HCEC 1CT (cell line): ENCODE measurements around the gene ACCSL.

ENCODE experiments used
- DNase-seq: peaks from one replicate; pipeline ENCODE4 v3.0.0-alpha.2; 2017

ACCSL gene

GRCh38 chr11:44065841-44066731 lies 18.3 kb downstream of the ACCSL start, which contains the start of gene ACCS:
ACCS (plus strand) TSS chr11:44066270; CDS start chr11:44067628, 1,358 bp downstream.
- peak; percentile 89 for DNase-seq

- peak; percentile 83 for DNase-seq
Measured at GRCh38 chr11:44066732-44067141, 19.0 kb downstream of the ACCSL start.

DNA sequence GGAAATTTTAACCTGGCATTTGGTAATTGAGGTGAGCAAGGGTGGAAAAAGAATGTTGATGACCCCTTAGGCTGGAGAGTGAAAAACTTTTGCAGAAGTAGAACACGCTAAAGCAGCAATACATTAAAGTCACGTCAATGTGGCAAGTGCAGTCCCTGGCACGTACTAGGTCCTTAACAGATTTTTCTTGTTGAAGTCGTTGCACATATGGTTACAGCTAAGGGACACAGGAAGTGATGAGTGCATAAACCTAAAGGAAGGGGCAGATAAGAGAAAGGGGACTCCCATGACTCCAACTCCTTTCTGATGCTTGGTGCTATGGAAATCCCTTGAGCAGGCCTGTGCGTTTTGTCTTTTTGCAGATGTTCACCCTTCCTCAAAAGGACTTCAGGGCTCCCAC lies 19.5 kb downstream of the ACCSL start:
- DNase-seq, result no peak

DNA sequence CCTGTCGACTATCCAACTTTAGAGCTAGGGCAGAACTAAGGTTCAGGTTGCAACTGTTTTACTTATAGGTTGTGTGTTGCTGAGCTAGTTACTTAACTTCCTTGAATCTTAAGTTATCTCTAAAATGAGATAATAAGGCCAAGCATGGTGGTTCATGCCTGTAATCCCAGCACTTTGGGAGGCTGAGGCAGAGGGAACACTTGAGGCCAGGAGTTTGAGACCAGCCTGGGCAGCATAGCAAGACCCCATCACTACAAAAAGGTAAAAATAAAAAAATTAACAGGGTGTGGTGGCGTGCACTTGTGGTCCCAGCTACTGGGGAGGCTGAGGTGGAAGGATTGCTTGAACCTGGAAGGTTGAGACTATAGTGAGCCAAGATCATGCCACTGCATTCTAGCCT lies 20.4 kb downstream of the ACCSL start:
- DNase-seq, result no peak

- DNase-seq, result no peak
Measured at GRCh38 chr11:44071157-44071556, 23.4 kb downstream of the ACCSL start.

DNA sequence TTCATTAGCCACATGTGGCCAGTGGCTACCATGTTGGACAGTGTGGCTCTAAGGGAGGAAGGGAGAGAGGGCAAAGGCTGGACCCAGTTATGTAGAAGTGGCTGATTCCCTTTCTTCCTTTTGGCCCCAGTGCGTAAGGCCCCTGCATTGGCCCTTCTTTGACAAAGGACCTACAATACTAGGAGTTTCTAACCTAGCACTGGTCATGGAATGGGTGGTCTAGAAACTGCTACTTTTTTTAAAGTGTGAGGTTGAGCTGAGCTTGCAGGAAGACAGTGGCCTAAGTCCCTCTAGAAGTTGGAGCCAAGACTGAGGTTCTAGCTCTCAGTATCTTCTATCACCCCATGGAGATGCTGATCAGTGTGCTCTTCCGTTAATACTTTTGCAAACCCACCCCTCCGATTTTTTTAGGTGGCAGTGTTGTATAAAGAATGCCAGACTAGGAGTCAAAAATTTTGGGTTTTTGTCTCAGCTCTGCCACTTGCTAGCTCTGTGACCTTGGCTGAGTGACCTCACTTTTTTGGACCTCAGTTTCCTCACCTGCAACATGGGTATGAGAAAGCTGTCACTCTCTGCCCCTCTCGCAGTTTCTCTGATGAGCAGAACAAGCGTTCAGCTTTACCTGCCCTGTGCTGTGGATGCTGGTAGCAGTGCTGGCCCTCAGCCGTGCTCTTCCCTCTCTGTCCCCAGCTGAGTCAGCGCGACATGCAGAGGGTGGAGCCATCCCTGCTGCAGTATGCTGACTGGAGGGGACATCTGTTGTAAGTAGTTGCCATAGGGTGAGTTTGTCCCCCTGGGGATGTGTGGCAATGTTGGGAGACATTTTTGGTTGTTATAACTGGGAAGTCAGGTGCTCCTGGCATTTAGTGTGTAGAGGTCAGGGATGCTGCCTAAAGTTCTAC lies 25.2 kb downstream of the ACCSL start:
- no peak for DNase-seq

DNA sequence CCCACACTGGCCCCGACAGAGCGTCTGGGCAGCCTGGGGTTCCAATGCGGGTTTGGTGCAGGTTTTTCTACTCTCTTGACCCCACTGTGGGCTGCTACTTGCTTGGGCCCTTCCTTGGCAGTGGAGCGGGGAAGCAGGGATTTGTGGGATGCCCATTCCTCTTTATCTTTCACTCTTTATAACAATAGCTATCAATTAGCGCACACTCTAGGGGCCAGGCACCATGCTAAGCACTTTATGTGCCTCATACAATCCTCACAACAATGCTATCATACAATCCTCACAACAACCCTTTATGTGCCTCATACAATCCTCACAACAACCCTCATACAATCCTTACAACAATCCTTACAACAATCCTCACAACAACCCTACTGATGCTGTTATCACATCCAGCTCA lies 31.0 kb downstream of the ACCSL start:
- no peak for DNase-seq

GRCh38 chr11:44079376-44079775 lies 31.6 kb downstream of the ACCSL start:
- no peak for DNase-seq

- DNase-seq, result no peak
Measured at GRCh38 chr11:44080951-44081350, 33.2 kb downstream of the ACCSL start.

DNA sequence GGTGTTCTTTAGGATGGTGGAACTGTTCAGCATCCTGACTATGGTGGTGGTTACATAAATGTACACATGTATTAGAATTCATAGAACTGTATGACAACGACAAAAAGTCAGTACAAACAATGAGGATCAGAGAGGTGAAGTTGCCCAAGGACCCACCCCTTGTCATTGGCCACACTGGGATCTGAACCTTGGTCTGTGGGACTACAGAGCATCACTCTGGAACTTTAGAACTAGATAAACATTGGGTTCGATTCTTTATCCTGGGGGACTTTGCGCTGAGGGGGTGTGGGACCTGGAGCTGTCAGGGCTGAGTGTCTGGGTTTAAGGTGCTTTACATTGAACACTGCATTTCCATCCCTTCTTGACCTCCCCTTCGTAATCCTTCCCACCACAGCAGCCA lies 34.9 kb downstream of the ACCSL start:
- no peak for DNase-seq

DNA sequence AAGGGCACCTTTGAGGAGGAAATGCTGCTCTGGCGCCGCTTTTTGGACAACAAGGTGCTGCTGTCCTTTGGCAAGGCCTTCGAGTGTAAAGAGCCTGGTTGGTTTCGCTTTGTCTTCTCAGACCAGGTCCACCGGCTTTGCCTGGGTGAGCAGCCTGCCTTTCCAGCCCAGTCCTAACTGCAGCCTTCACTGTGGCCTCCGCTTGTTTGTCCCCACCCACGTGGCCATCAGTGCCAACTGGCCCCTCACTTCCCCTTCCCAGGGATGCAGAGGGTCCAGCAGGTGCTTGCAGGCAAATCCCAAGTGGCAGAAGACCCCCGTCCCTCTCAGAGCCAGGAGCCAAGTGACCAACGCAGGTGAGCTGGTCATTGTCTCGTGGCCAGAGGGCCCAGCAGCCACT lies 35.7 kb downstream of the ACCSL start:
- DNase-seq, result no peak

GRCh38 chr11:44083906-44084305 lies 36.1 kb downstream of the ACCSL start:
- no peak for DNase-seq

DNA sequence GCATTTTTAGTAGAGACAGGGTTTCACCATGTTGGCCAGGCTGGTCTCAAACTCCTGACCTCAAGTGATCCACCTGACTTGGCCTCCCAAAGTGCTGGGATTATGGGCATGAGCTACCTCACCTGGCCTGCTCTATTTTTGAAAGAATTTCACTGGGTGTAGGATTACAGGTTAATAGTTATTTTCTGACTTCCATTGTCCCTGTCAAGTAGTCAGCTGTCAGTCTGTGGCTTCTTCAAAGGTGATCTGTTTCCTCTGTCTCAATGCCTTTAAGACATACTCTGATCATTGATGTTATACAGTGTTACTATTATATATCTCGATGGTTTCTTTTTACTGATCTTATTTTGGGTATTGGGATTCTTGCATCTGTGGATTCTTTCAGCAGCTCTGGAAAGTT lies 37.5 kb downstream of the ACCSL start:
- no peak for DNase-seq

DNA sequence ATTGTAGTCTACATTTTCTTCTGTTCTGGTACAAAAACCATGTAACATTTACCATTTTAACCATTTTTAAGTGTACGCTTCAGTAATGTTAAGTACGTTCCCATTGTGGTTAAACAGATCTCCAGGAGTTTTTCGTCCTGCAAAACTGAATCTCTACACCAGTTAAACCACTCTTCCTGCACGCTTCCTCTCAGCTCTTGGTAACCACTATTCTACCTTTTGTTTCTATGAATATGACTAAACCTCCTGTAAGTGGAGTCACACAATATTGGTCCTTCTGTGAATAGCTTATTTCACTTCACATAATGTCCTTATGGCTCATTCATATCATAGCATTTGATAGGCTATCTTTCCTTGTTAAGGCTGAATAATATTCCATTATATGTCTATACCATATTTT lies 40.6 kb downstream of the ACCSL start:
- no peak for DNase-seq

DNA sequence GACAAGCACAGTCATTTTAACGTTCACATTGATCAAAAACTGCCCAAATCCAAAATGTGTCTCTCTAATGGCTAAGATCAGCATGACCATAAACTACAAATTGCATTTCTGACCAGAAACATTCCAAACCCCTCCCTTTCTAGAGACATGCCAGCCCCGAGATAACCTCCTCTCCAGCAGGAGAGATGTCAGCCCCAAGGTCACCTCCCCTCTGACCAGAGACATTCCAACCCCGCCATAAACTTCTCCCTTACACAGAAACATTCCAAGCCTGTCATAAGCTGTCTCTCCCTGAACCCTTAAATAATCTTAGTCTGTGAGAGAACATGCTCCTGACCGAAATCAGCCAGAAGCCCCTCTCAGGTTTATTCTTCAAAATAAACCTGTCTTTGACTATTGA lies 41.1 kb downstream of the ACCSL start:
- no peak for DNase-seq

DNA sequence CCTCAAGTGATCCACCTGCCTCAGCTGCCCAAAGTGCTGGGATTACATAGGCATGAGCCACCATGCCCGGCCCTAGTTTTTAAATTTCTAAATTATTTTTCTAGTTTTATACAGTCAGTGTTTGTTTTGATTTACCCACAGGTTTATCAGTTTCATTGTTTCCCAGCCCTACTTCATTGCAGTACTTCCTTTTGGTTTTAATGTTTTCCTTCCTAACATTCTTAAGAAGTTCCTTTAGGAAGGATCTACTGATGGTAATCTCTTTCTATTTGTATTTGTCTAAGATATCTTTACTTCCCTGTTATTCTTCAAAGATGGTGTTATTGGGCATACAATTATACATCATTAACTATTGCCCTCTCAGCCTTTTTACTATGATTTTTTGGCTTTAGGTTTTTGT lies 42.8 kb downstream of the ACCSL start:
- no peak for DNase-seq

DNA sequence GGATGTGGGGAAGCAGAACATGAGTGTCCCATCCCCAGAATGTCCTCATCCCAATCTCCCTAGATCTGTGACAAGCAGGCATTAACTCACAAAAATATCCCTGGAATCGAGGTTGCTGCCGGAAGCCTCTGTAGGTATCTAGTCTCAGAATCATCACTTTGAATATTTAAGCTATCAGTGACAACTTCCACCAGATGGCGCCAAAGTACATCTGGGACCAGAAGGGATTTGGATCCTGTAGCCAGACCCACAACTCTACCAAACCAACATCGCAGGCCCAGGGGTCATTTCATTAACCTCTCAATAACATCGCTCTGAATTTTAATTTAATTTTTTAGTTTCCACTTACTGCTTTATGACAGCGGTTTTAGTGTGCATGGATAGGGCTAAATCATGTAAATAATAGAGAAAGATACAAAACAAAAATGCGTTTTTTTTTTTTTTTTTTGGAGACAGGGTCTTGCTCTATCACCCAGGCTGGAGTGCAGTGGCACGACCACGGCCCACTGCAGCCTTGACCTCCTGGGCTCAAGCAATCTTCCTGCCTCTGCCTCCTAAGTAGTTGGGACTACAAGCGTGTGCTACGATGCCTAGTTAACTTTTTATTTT lies 46.6 kb downstream of the ACCSL start:
- DNase-seq, result peak; percentile 62

DNA sequence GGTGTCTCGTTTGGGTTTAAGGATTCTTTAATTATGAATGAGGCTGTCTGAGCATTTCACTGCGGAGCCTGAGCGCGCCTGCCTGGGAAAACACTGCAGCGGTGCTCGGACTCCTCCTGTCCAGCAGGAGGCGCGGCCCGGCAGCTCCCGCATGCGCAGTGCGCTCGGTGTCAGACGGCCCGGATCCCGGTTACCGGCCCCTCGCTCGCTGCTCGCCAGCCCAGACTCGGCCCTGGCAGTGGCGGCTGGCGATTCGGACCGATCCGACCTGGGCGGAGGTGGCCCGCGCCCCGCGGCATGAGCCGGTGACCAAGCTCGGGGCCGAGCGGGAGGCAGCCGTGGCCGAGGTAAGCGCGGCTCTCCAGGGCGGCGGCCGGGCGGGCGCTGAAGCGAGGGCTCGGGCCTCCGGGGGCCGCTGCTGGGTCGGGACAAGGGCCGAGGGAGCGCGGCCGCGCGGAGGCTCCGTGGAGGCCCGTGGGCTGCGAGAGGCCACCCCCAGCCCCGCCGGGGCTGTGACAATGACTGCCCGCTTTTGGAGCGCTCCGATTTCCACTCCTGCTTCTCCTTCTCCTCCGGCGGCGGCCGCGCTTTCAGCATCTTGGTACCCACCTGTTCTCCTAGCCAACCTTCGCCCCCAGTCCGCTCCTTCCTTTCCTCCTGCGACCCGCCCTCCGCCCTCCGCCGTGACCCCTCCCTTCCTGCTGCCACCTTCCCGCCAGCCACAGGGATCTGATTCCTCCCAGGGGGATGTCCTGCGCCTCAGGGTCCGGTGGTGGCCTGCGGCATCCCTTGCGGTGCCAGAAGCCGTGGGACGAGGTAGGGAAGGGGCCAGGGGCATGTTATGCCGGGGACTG lies 48.0 kb downstream of the ACCSL start, which contains the start of gene EXT2:
EXT2 (plus strand) TSS at position 173 of the 854 bp plus-strand sequence. CDS start 12,035 bp downstream, outside the sequence.
- peak; percentile 81 for DNase-seq

DNA sequence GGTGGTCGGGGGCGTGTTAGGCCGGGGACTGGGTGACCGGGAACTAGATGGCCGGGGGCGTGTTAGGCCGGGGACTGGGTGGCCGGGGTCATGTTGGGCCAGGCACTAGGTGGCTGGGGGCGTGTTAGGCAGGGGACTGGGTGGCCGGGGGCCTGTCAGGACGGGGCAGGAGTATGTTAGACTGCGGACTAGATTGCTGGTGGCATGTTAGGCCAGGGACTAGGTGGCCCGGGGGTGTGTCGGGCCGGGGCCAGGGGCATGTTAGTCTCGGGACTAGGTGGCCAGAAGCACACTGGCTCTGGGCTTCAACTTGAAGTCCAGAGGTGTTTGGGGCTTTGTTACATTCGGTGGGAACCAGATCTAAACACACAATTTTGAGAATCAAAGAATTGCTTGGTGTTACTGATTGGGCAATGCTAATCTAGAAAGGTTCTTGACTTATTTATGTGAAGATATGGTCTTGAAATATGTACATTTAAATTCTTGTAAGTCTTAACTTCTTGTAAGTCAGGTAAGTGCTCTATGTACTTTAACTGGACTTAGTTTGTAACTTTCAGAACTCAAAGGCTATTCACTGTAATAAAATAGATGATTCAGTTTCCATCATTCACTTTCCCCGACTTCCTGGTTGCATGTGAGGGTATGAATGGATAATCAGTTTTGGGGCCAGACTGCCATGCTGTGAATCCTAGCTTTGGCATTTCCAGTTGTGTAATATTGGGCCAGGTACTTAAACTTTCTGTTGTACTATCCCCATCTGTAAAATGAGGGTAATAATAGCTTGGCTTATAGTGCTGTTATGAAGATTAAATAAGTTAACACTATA lies 48.8 kb downstream of the ACCSL start:
- peak; percentile 33 for DNase-seq

- DNase-seq, result no peak
Measured at GRCh38 chr11:44097821-44098220, 50.0 kb downstream of the ACCSL start.

- no peak for DNase-seq
Measured at GRCh38 chr11:44101098-44101497, 53.3 kb downstream of the ACCSL start.
